Activated CD8-positive, alpha-beta memory T cell treated with anti-CD3 and anti-CD28 coated beads, Interleukin-2, amount 50 U/mL, for 24 hours (primary cell): Measurements from ENCODE around the gene PARD3B.

Source experiments
- DNase-seq: peaks from one replicate; pipeline ENCODE4 v3.0.0-alpha.2; 2020; ENCODE audit errors: extremely low read depth

PARD3B gene

GRCh38 chr2:205655779-205656456 lies 1110.6 kb downstream of the PARD3B start:
- no peak for DNase-seq

GRCh38 chr2:205656461-205656860 lies 1111.2 kb downstream of the PARD3B start:
- no peak for DNase-seq

GRCh38 chr2:205656941-205657340 lies 1111.7 kb downstream of the PARD3B start:
- DNase-seq = no peak

- DNase-seq = no peak
Observed at GRCh38 chr2:205657579-205657978, 1112.3 kb downstream of the PARD3B start.

- no peak for DNase-seq
Observed at GRCh38 chr2:205658068-205658467, 1112.8 kb downstream of the PARD3B start.

GRCh38 chr2:205658572-205658971 lies 1113.3 kb downstream of the PARD3B start:
- no peak for DNase-seq

- DNase-seq = no peak
Observed at GRCh38 chr2:205659922-205660321, 1114.6 kb downstream of the PARD3B start.

- no peak for DNase-seq
Observed at GRCh38 chr2:205660521-205661124, 1115.3 kb downstream of the PARD3B start.

- DNase-seq = no peak
Observed at GRCh38 chr2:205661281-205661680, 1116.0 kb downstream of the PARD3B start.

- no peak for DNase-seq
Observed at GRCh38 chr2:205662206-205662965, 1117.1 kb downstream of the PARD3B start.

GRCh38 chr2:205665791-205666190 lies 1120.5 kb downstream of the PARD3B start:
- DNase-seq = no peak
